Measurements from ENCODE around the gene HLA-DMA. TPM values are rescaled to one million over a fixed set of nuclear protein-coding genes. Genes with fewer than 3 reads are reported as not detected.

Gene HLA-DMA
- total RNA-seq, 1 experiment from 2014 or later, result 9.0 TPM

DNA sequence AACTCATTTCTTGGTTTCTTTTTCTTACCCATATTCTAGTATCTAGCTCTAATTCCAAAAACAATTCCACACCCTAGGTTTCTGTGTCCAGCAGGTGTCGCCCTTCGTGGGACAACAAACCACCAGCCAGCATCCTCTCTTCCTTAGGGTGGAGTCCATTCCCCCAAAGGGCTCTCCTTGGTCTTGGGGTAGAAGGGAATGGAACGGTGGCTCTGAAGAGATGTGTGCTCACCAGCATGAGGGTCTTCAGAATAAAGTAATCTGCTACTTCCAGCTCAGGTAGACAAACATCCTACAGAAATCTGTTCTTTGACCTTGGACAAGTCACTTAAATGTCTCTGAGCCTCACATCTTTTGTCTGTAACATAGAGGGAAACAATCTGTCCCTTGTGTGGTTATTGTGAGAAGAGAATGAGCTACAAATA lies 19.2 kb downstream of the HLA-DMA start:
- DNase-seq (ENCODE audit: low spot score), result peak; percentile 76

DNA sequence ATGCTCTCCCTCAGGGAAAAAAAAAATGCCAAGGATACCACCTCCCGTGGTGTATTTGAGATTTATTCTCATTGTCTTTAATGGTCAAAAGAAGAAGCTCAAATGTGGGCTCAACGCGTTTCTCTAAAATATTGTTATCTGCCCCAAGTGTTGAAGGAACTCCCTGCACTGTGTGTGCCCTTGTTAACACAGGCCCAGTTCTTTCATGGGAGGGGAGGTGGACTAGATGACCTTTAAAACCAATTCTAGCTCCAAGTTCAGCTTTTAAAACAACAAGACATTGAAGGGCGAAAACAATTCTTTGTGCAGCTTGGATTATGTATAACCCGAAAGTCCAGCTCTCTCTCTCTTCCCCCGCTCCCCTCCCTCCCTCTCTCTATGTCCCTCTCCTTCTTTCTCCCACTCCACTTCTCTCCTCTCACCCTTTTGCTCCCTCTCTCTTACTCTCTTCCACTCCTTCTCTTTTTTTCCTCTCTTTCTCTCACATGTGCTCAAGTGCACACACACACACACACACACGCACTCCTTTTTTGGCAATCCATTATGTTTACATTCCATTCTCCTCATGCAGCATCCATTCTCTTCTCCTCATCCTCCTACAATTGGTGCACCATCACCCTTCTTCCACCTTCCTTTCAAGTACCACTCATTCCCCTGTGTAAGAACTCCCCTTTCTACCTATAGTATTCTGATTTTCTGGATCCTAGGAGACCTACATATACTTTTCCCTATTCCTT lies 20.6 kb downstream of the HLA-DMA start:
- no peak for DNase-seq (ENCODE audit: low spot score)

DNA sequence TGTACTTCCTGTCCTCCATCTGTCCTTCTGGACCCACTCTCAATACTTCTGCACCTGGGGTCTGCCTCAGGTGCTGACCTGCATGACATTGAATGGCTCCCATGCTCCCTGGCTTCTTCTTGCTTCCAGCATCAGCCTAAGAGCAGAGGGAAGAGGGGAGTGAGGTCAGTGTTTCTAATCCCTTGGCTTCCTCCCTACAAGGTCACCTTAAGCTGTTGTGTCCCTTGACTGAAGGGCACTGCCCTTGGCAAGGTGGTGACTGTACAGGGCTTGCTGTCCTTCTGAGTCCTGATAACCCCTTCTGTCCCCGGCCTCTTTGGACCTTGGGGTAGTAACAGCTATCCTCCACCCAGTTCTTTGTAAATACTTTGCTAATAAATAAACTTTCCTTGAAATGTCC lies 21.7 kb downstream of the HLA-DMA start:
- no peak for DNase-seq (ENCODE audit: low spot score)

DNA sequence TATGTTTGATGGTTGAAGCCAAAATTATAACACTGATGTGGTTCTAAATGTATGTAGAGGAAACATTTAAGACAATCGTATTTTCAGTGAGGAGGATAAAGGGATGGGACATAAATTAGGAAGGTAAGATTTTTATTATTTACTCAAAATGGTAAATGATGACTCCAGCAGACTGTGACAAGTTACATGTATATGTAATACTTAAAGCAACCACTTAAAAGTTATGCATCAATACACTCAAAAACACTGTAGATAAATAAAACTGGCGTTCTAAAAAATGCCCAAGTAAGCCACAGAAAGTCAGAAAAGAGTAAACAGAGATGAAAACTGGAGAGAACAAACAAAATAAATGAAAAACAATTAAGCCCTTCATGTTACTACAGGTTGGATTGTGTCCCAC lies 30.8 kb downstream of the HLA-DMA start:
- DNase-seq (ENCODE audit: low spot score), result no peak

DNA sequence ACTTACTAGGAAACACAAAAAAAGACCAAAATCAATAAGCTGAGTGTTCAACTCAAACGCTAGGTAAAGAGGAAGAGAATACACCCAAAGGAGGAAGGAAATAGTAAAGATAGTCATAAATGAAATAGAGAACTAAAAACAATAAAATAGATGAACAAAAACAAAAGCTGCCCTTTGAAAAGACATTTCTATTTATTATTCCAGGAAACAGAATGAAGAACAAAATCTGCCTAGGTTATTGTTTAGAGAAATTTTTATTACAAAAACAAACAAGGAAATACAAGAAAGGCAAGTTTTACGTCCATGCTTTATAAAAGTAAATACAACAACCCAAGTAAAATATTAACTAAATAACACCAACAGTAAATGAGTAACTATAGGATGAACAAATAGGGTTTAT lies 32.2 kb downstream of the HLA-DMA start:
- DNase-seq (ENCODE audit: low spot score), result peak; percentile 39

DNA sequence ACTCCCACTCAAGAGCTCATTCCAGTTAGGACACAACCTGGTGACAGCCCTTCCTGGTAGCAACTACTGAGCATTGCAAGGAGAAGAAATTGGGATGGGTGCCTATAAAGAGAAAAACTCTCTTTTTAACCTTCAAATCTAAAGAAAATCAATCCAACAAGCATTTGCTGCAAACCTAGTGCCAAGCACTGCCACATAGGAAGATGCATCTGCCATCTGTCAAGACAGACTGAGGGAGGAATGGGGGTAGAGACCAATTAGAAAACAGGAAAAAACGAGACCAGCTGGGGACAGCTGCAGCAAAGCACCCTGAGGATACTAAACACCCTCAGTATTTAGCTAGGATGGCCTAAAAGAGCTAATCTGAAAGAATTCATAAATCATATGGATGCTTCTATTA lies 39.9 kb downstream of the HLA-DMA start:
- no peak for DNase-seq (ENCODE audit: low spot score)

DNA sequence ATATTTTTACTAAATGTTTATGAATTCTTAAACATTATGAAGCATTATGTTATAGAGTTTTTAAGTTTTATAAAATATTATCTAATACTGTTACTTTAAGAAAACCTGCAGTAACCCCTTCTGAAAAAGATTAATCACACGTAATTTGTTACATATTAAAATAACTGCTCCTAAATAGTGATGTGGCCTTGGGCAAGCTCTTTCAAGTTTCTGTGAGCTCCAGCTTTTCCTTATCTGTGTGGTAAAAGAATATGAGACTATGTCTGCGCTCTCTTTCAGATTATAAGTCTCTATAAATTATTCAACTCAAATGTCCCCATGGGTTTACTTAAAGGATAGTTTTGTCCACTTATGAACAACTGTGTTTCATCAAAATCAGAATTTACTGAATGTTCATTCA lies 44.0 kb downstream of the HLA-DMA start:
- DNase-seq (ENCODE audit: low spot score), result no peak

DNA sequence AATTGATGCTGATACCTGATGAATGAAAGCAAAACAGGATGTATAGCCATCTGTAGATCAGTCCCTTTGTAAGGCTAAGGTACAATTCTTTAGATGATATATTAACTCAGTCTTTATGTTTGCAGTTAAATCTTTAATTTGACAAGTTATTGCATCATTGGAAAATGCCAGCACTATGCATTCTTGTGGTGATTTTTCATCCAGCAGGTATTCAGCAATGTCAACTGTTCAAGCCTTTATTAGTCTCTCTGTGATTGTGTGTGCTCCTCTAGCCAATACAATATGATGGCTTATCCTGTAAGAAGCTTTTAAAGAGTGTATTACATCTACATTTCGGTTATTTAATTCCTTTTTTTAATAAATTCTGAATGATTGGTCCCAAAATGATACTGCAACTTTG lies 46.4 kb downstream of the HLA-DMA start:
- DNase-seq (ENCODE audit: low spot score), result peak; percentile 34

DNA sequence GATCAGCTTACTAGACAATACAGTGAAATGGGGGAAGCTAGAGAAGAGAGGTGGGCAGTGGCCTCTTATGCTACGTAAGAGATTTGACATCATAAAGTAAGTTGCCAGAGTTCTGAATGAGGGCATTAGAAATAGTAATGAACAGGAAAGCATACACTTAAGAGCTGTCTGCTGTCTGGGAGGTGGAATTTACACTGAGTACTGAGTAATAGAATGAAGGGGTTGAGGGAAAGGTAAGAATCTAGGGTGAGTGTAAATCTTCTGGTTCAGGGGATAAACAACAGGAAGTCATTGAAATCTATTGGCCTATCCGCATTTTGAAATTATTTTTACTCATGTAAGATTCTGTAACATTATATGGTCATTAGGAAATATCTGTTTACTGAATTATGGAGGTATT lies 47.8 kb downstream of the HLA-DMA start:
- DNase-seq (ENCODE audit: low spot score), result no peak

DNA sequence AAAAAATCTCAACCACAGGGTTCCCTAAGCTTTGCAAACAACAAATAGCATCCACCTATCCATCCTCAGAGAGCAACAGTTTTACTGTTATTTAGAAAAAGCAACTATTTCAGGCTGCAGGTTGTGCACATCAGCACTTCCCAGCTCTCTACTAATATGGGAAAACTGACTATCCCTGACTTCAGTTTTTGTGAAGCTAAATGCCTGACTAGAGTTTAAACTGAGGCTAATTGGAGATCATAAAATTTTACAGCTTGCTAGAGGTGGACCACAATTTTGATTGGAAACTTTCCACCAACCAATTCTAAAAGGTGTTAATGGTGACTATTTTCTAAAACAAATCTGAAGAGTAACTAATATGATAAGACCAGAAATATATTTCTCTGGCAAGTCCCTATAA lies 48.9 kb downstream of the HLA-DMA start:
- DNase-seq (ENCODE audit: low spot score), result no peak

Other genes starting within 250 kb of the HLA-DMA start
- not detected in 2 replicates for gene HLA-DQA2, start 211.7 kb downstream of the HLA-DMA start, total RNA-seq (2014; rRNA removed; shearing (Covaris generic))
- gene HLA-DQB2, start 189.6 kb downstream of the HLA-DMA start, total RNA-seq (2014; rRNA removed; shearing (Covaris generic)), result not detected in 2 replicates
- gene HLA-DOB, start 136.1 kb downstream of the HLA-DMA start, total RNA-seq (2014; rRNA removed; shearing (Covaris generic)), result not detected in 2 replicates
- 50.3 and 54.9 TPM in 2 replicates for gene TAP2, start 114.4 kb downstream of the HLA-DMA start, total RNA-seq (2014; rRNA removed; shearing (Covaris generic))
- gene PSMB8, start 109.0 kb downstream of the HLA-DMA start, total RNA-seq (2014; rRNA removed; shearing (Covaris generic)), result 27.1 and 29.3 TPM in 2 replicates
- gene TAP1, start 99.4 kb downstream of the HLA-DMA start, total RNA-seq (2014; rRNA removed; shearing (Covaris generic)), result 15.2 and 20.9 TPM in 2 replicates
- gene PSMB9, start 98.9 kb downstream of the HLA-DMA start, total RNA-seq (2014; rRNA removed; shearing (Covaris generic)), result 2.1 and 4.4 TPM in 2 replicates
- 2.1 and 3.3 TPM in 2 replicates for gene HLA-DMB, start 12.1 kb downstream of the HLA-DMA start, total RNA-seq (2014; rRNA removed; shearing (Covaris generic))
- gene BRD2, start 15.5 kb upstream of the HLA-DMA start, total RNA-seq (2014; rRNA removed; shearing (Covaris generic)), result 144 and 147 TPM in 2 replicates
- 0.03 and 0.23 TPM in 2 replicates for gene HLA-DOA, start 56.5 kb upstream of the HLA-DMA start, total RNA-seq (2014; rRNA removed; shearing (Covaris generic))
- not detected in 2 replicates for gene HLA-DPA1, start 120.6 kb upstream of the HLA-DMA start, total RNA-seq (2014; rRNA removed; shearing (Covaris generic))
- not detected in 2 replicates for gene HLA-DPB1, start 122.9 kb upstream of the HLA-DMA start, total RNA-seq (2014; rRNA removed; shearing (Covaris generic))
- 0.31 and 0.47 TPM in 2 replicates for gene COL11A2, start 239.4 kb upstream of the HLA-DMA start, total RNA-seq (2014; rRNA removed; shearing (Covaris generic))
- gene RXRB, start 247.6 kb upstream of the HLA-DMA start, total RNA-seq (2014; rRNA removed; shearing (Covaris generic)), result 28.1 and 32.9 TPM in 2 replicates
- 131 and 147 TPM in 2 replicates for gene SLC39A7, start 247.8 kb upstream of the HLA-DMA start, total RNA-seq (2014; rRNA removed; shearing (Covaris generic))

Data from HT-29 (cell line).